Peyer's patch (tissue), 4 donors: ENCODE measurements around the gene TCAP. TPM values are rescaled to one million over a fixed set of nuclear protein-coding genes. Genes with fewer than 3 reads are reported as not detected.

Experiments used
- DNase-seq, 3 donors: peaks; one replicate each; pipeline ENCODE4 v3.0.0-alpha.2; 2017 to 2019
- H3K27ac ChIP-seq, 4 donors: fragments of 200-600 bp; sonication (generic); one replicate each; pipeline ENCODE4 v1.5.1; 2016 to 2019
- H3K27me3 ChIP-seq, 2 donors: fragments of 200-600 bp; sonication (generic); one replicate each; pipeline ENCODE4 v1.5.1; 2019
- H3K36me3 ChIP-seq, 3 donors: fragments of 200-600 bp; sonication (generic); one replicate each; pipeline ENCODE4 v1.5.1; 2016 to 2019
- H3K4me1 ChIP-seq, 4 donors: fragments of 200-600 bp; sonication (generic); one replicate each; pipeline ENCODE4 v1.5.1; 2016 to 2019
- H3K4me3 ChIP-seq, 4 donors: fragments of 200-600 bp; sonication (generic); 1 replicate in 3 of 4; 2 replicates in 1 of 4; pipeline ENCODE4 v1.5.1; 2016 to 2019; ENCODE audit warnings: mild to moderate bottlenecking in 1 of 4
- H3K9me3 ChIP-seq, 4 donors: fragments of 200-600 bp; sonication (generic); one replicate each; pipeline ENCODE4 v1.5.1; 2016 to 2019; ENCODE audit warnings: mild to moderate bottlenecking in 1 of 4
- POLR2A ChIP-seq, 2 donors: fragments of 450-650 bp; IDR thresholded peaks; one replicate each; pipeline ENCODE4 v1.5.1; 2017; ENCODE audit warnings: antibody characterized with exemption in 2 of 2, mild to moderate bottlenecking in 2 of 2, moderate library complexity in 2 of 2
- total RNA-seq, 4 donors: library from RNA; depleted of rRNA; stranded (reverse); fragments of >200 nt; gene quantifications; one replicate each; pipeline ENCODE4 v1.1.0, GENCODE V29; 2016
- TF ChIP-seq, protein P1 (sequence below), 6 experiments: fragments of 450-650 bp in 4 of 6; fragments of 200-600 bp in 2 of 6; sonication (generic) in 1 of 6; IDR thresholded peaks; one replicate each; pipeline ENCODE4 v1.5.1; 2017 to 2019; ENCODE audit warnings: antibody characterized with exemption in 6 of 6, mild to moderate bottlenecking in 3 of 6, moderate library complexity in 1 of 6

Gene TCAP
- total RNA-seq, 4 donors from 2014 or later = 0.53 to 1.9 (median 1.1) TPM; not detected in 1

DNA sequence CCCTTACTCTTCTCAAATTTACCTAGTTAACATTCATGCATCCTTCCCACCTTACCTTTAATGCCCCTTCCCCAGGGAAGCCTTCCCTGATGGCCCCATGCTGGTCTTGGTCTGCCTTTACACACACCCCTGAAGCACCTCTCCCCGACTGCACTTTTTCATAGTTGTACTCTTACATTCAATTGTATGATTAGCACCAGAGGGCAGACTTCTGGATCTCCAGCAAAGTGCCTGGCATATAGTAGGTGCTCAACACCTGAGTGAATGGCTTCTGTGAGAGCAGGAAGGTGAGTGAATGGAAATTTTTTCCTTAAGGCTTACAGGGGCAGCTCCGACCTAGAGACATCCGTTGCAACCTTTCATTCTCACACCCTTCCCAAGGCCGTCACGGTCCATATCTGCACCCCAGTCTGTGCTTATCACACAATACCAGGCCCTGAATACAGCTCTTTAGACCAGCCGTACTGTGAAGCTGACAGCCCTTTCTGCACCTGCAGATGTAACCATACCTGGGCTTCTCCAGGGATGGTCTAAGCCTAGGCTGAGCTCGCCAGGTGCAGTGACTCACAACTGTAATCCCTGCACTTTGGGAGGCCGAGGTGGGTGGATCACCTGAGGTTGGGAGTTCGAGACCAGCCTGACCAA lies 18.3 kb downstream of the TCAP start:
- no peaks in the 10 kb centered on the region for H3K9me3 ChIP-seq
- H3K27ac ChIP-seq = no peak overlapping the region
- H3K4me3 ChIP-seq = no peak overlapping the region
- no peak for DNase-seq
- no peaks in the 10 kb centered on the region for H3K27me3 ChIP-seq
- TF ChIP-seq, protein P1, sequence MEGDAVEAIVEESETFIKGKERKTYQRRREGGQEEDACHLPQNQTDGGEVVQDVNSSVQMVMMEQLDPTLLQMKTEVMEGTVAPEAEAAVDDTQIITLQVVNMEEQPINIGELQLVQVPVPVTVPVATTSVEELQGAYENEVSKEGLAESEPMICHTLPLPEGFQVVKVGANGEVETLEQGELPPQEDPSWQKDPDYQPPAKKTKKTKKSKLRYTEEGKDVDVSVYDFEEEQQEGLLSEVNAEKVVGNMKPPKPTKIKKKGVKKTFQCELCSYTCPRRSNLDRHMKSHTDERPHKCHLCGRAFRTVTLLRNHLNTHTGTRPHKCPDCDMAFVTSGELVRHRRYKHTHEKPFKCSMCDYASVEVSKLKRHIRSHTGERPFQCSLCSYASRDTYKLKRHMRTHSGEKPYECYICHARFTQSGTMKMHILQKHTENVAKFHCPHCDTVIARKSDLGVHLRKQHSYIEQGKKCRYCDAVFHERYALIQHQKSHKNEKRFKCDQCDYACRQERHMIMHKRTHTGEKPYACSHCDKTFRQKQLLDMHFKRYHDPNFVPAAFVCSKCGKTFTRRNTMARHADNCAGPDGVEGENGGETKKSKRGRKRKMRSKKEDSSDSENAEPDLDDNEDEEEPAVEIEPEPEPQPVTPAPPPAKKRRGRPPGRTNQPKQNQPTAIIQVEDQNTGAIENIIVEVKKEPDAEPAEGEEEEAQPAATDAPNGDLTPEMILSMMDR (IDR thresholded peaks at IDR 0.05) = no peak
- no peak for TF ChIP-seq POLR2A (IDR thresholded peaks at IDR 0.05)
- peaks cover 6 to 24% (median 17%) of the 10 kb centered on the region in 4 donors for H3K4me1 ChIP-seq
- peaks cover 0 to 13% (median 0%) of the 10 kb centered on the region in 3 donors for H3K36me3 ChIP-seq

DNA sequence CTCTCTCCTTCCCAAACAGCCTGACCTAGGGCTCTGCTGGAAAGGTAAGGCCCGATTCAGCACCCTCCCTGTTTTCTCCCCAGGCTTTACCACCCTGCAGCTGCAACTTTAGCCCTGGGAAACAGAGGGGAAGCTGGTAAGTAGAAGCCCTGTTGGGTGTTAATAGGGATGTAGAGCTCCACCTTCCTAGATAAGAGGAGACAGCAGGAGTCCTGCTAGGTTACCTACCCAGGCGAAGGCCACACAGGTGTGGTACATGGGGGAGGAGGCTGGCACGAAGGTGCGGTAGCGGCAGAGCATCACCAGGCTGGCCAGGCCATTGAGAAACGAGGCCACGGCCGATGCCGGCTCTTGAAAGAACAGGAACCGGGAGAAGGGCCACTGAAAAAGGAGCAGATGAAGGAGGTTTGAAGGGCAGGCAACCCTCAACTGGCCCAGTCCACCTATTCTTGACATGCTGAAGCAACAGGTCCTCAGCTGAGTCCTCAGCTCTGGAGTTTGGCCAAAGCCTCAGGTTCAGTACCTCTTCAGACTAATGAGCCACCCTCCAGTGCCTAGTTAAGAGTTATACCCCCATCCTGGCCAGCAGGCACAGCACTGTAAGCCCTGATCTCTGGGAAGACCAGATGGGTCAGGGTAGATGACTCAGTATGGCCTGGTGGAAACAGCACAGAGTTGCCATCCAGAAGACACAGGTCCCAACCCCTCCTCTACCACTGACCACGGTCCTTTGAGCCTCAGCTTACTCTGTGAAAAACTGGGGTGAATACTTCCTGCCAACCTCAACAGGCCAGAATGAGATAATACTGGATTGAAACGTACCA lies 19.4 kb downstream of the TCAP start:
- Histone ChIP-seq H3K27me3 (no peaks in the 10 kb centered on the region), H3K27ac (no peak overlapping the region), H3K36me3 (peaks cover 0 to 13% (median 0%) of the 10 kb centered on the region in 3 donors), H3K9me3 (no peaks in the 10 kb centered on the region), H3K4me3 (no peak overlapping the region), H3K4me1 (peaks cover 3 to 20% (median 10%) of the 10 kb centered on the region in 4 donors)
- TF ChIP-seq, protein P1 (IDR thresholded peaks at IDR 0.05) = no peak
- no peak for TF ChIP-seq POLR2A (IDR thresholded peaks at IDR 0.05)
- DNase-seq = no peak

DNA sequence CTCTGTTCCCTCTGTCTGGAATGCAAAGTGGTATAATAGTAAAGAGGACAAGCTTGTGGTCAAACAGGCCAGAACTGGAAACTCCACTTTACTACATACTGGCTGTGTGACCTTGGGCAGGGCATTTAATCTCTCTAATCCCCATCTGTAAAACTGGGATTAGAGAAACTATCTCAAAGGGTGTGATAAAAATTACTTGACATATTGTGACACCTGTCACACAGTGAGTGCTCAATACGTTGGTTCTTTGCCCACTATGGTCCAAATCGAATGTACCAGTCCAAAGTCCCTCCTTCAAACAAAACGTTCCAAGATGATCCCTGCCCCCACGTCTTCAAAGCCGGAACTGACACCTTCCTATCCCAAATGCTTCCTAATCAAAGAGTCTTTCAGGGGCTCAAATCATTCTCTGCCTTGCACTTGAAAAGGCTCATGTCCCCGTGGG lies 22.0 kb downstream of the TCAP start:
- peaks cover 0 to 15% (median 3%) of the 10 kb centered on the region in 4 donors for H3K4me1 ChIP-seq
- H3K9me3 ChIP-seq = no peaks in the 10 kb centered on the region
- TF ChIP-seq, protein P1 (IDR thresholded peaks at IDR 0.05) = no peak
- no peak for TF ChIP-seq POLR2A (IDR thresholded peaks at IDR 0.05)
- H3K36me3 ChIP-seq = peaks cover 0 to 10% (median 0%) of the 10 kb centered on the region in 3 donors
- no peaks in the 10 kb centered on the region for H3K27me3 ChIP-seq
- peak overlapping the region in 3 of 4 donors; percentile 68 to 80 (median 68) for H3K4me3 ChIP-seq
- peak overlapping the region; percentile 80 to 97 (median 90) for H3K27ac ChIP-seq
- no peak for DNase-seq

- peak; percentile 91 to 95 (median 94) for DNase-seq
Observed at GRCh38 chr17:39687546-39688474, 22.7 kb downstream of the TCAP start, which contains the start of gene PGAP3. Gene PGAP3 (minus strand): TSS chr17:39688057. CDS start chr17:39688014, 43 bp downstream.

More at GRCh38 chr17:39687546-39688474, 22.7 kb downstream of the TCAP start, which contains the start of gene PGAP3:
- Histone ChIP-seq H3K9me3 (no peaks in the 10 kb centered on the region), H3K4me1 (peaks cover 0 to 15% (median 3%) of the 10 kb centered on the region in 4 donors), H3K4me3 (peak within 1 kb of the TSS; percentile 65 to 80 (median 68)), H3K36me3 (peaks cover 0 to 10% (median 0%) of the 10 kb centered on the region in 3 donors), H3K27ac (peak within 1 kb of the TSS; percentile 80 to 97 (median 90)), H3K27me3 (no peaks in the 10 kb centered on the region)
- peak; percentile 31 to 71 for TF ChIP-seq POLR2A (IDR thresholded peaks at IDR 0.05)
- TF ChIP-seq, protein P1 (IDR thresholded peaks at IDR 0.05) = no peak
